GM12878 (cell line): Measurements from ENCODE around the gene TMEM131L. TPM values are rescaled to one million over a fixed set of nuclear protein-coding genes. Genes with fewer than 3 reads are reported as not detected.

Experiments used
- ATAC-seq: fragments of 200-7000 bp; cut with Tn5 transposase; 3 replicates; pipeline ENCODE4 v1.9.1; 2020; ENCODE audit warnings: mild to moderate bottlenecking, moderate library complexity
- BruUV-seq: library from RNA; stranded (reverse); fragments of 400-500 nt; replicated peaks from 2 replicates; lab custom pipeline; 2021; lab: Mats Ljungman, UMichigan
- CTCF ChIA-PET: fragments of 300-600 bp; sonication (Branson Sonifier 250); formaldehyde crosslinking; extraction: SDS; loops from one replicate; lab custom pipeline; 2021; ENCODE audit warnings: inconsistent platforms; lab: Yijun Ruan, JAX
- POLR2A ChIA-PET: fragments of 350-600 bp; formaldehyde crosslinking; extraction: SDS; loops from one replicate; lab custom pipeline; 2021; ENCODE audit warnings: inconsistent platforms; lab: Charles Lee
- RAD21 ChIA-PET: fragments of 300-600 bp; sonication (Branson Sonifier 250); formaldehyde crosslinking; loops from one replicate; lab custom pipeline; 2023; ENCODE audit warnings: antibody characterized with exemption; ENCODE audit not compliant: unreplicated experiment; lab: Charles Lee
- SMC1A ChIA-PET: fragments of 300-600 bp; sonication (Branson Sonifier 250); formaldehyde crosslinking; loops from one replicate; lab custom pipeline; 2023; ENCODE audit not compliant: unreplicated experiment, uncharacterized antibody; lab: Charles Lee
- DNase-seq: peaks from one replicate; pipeline ENCODE4 v3.0.0-alpha.2; 2011; ENCODE audit warnings: low read depth, low spot score
- FAIRE-seq: peaks from 3 replicates; lab custom pipeline; 2011; peaks lifted over from hg19 to GRCh38; lab: Jason Lieb, UNC
- H2AFZ ChIP-seq: 2 replicates; pipeline ENCODE4 v1.6.0; 2011; ENCODE audit warnings: low read depth, low read length, control low read depth; ENCODE audit not compliant: control insufficient read depth
- H3K27ac ChIP-seq: 2 replicates; pipeline ENCODE4 v1.5.1; 2011; ENCODE audit warnings: control low read depth; ENCODE audit not compliant: control insufficient read depth, insufficient read depth
- H3K27me3 ChIP-seq, 2 experiments: replicated peaks in 1 of 2; 2 replicates each; pipeline versions ENCODE4 v1.6.0 to v1.6.1; 2011; ENCODE audit warnings: low read length in 1 of 2; ENCODE audit not compliant: control insufficient read depth in 2 of 2, insufficient read depth in 2 of 2
- H3K36me3 ChIP-seq, 2 experiments: 2 replicates each; pipeline ENCODE4 v1.5.1; 2011; ENCODE audit warnings: low read length in 1 of 2; ENCODE audit not compliant: control insufficient read depth in 2 of 2, insufficient read depth in 2 of 2
- H3K4me1 ChIP-seq: 2 replicates; pipeline ENCODE4 v1.6.1; 2011; ENCODE audit warnings: mild to moderate bottlenecking, low read length, moderate library complexity, mixed read lengths; ENCODE audit not compliant: control insufficient read depth, insufficient read depth
- H3K4me2 ChIP-seq: 2 replicates; pipeline ENCODE4 v1.6.0; 2011; ENCODE audit warnings: control low read depth; ENCODE audit not compliant: control insufficient read depth, insufficient read depth
- H3K4me3 ChIP-seq: fragments of 200-600 bp; sonication (generic); 2 replicates; pipeline ENCODE4 v1.5.1; 2016
- H3K79me2 ChIP-seq: 2 replicates; pipeline ENCODE4 v1.6.0; 2011; ENCODE audit warnings: low read length; ENCODE audit not compliant: control insufficient read depth, insufficient read depth
- H3K9ac ChIP-seq: 2 replicates; pipeline ENCODE4 v1.8.0; 2011; ENCODE audit warnings: low read length, control low read depth, mixed read lengths; ENCODE audit not compliant: control insufficient read depth, insufficient read depth
- H3K9me3 ChIP-seq: replicated peaks from 3 replicates; pipeline ENCODE4 v1.5.1; 2011; ENCODE audit warnings: mild to moderate bottlenecking, low read length; ENCODE audit not compliant: control insufficient read depth, insufficient read depth
- H4K20me1 ChIP-seq: 2 replicates; pipeline ENCODE4 v1.6.0; 2011; ENCODE audit not compliant: control insufficient read depth, insufficient read depth
- ATF3 ChIP-seq: IDR thresholded peaks from 2 replicates; pipeline ENCODE4 v1.6.1; 2011; ENCODE audit warnings: low read depth, mild to moderate bottlenecking, low read length, moderate library complexity, borderline replicate concordance; ENCODE audit errors: extremely low read depth
- CEBPZ ChIP-seq: fragments of 150-350 bp; IDR thresholded peaks from 2 replicates; pipeline ENCODE4 v1.6.1; 2016; ENCODE audit warnings: low read depth, low read length
- EED ChIP-seq: sonication (generic); IDR thresholded peaks from 2 replicates; pipeline ENCODE4 v1.6.1; 2016; ENCODE audit warnings: antibody characterized with exemption, low read depth
- FOXM1 ChIP-seq: IDR thresholded peaks from 2 replicates; pipeline ENCODE4 v1.6.1; 2012; ENCODE audit warnings: low read depth, mild to moderate bottlenecking, inconsistent platforms, low read length, moderate library complexity
- HDAC6 ChIP-seq: fragments of 200-600 bp; sonication (generic); IDR thresholded peaks from one replicate; pipeline ENCODE4 v1.8.0; 2017; ENCODE audit warnings: antibody characterized with exemption; ENCODE audit not compliant: unreplicated experiment
- JUNB ChIP-seq: IDR thresholded peaks from 2 replicates; pipeline ENCODE4 v1.6.1; 2016; ENCODE audit warnings: antibody characterized with exemption, mild to moderate bottlenecking
- MTA2 ChIP-seq: fragments of 450-650 bp; IDR thresholded peaks from 2 replicates; pipeline ENCODE4 v1.6.1; 2016; ENCODE audit warnings: low read depth, mild to moderate bottlenecking, moderate library complexity
- NR2C1 ChIP-seq: fragments of 450-650 bp; IDR thresholded peaks from 2 replicates; pipeline ENCODE4 v1.6.1; 2017; ENCODE audit warnings: antibody characterized with exemption, mild to moderate bottlenecking, moderate library complexity
- SPI1 ChIP-seq: IDR thresholded peaks from 2 replicates; pipeline ENCODE4 v1.6.1; 2011; ENCODE audit warnings: low read depth, mild to moderate bottlenecking, low read length, moderate library complexity, borderline replicate concordance; ENCODE audit not compliant: insufficient read depth
- SREBF1 ChIP-seq: IDR thresholded peaks from 2 replicates; pipeline ENCODE4 v1.6.1; 2012; ENCODE audit warnings: mild to moderate bottlenecking, low read length
- TCF7 ChIP-seq: IDR thresholded peaks from 2 replicates; pipeline ENCODE4 v1.6.1; 2014; ENCODE audit warnings: antibody characterized with exemption, borderline replicate concordance
- ZNF687 ChIP-seq: fragments of 450-650 bp; IDR thresholded peaks from 2 replicates; pipeline ENCODE4 v1.6.1; 2017; ENCODE audit warnings: mild to moderate bottlenecking, moderate library complexity
- WGBS: methylation state at CpG from one replicate; pipeline ENCODE4 v1.1.6; 2016; ENCODE audit warnings: low lambda C conversion rate; ENCODE audit not compliant: insufficient replicate concordance, insufficient coverage; ENCODE audit errors: missing lambda C conversion rate; 5-methylcytosine and 5-hydroxymethylcytosine counted together
- in situ Hi-C: fragments of 300-500 bp; cut with MboI; formaldehyde crosslinking; loops from 9 replicates; pipeline ENCODE4 v1.14.3; 2018; ENCODE audit warnings: mixed read lengths
- intact Hi-C: fragments of 100-400 bp; cut with micrococcal nuclease; formaldehyde crosslinking; loops from one replicate; pipeline ENCODE4 v1.14.2; 2022; ENCODE audit not compliant: unreplicated experiment
- polyA plus RNA-seq, 11 experiments: library from polyadenylated mRNA; depleted of rRNA in 4 of 11; unstranded in 6 of 11; stranded (reverse) in 5 of 11; fragments of >200 nt; fragmentation: Nextera tagmentation in 4 of 11; fragmentation: Illumina TruSeq in 1 of 11; extraction: Ambion mirVana in 4 of 11; extraction: Trizol in 1 of 11; gene quantifications; 1 replicate in 1 of 11; 2 replicates in 10 of 11; pipeline versions ENCODE4 v1.2.1 to v1.2.3, GENCODE V29; 2011 to 2016; ENCODE audit warnings: inconsistent platforms in 2 of 11, missing spikeins in 2 of 11, low read depth in 1 of 11
- total RNA-seq, 4 experiments: library from RNA; depleted of rRNA in 3 of 4; stranded (reverse); fragments of >200 nt in 3 of 4; fragmentation: Illumina TruSeq in 1 of 4; extraction: Trizol in 1 of 4; gene quantifications; 2 replicates each; pipeline versions ENCODE4 v1.2.1 to v1.2.3, GENCODE V29; 2013 to 2021

Gene TMEM131L
- total and polyA plus RNA-seq, 10 of the 15 experiments (the other 5 are each of a cell fraction or from before 2014, with no cell fraction given): 8.5 to 101 (median 74.4) TPM

- TF ChIP-seq MTA2: no peak
- no peak for TF ChIP-seq SPI1
- no peak for TF ChIP-seq JUNB
- TF ChIP-seq EED: no peak
- no peak for TF ChIP-seq SREBF1
- TF ChIP-seq, all 136 proteins: peak for 0
Measured at GRCh38 chr4:153582954-153583702, 117.0 kb downstream of the TMEM131L start (continued).

GRCh38 chr4:153585026-153585425 is 118.9 kb downstream of the TMEM131L start:
- H4K20me1 ChIP-seq: peaks cover 3% of the 10 kb centered on the region; the same call in 1 of the 2 replicates
- H3K27ac ChIP-seq: no peak overlapping the region
- no peak for DNase-seq
- H3K9me3 ChIP-seq: no peaks in the 10 kb centered on the region
- no peak overlapping the region for H3K4me2 ChIP-seq
- ATAC-seq: no peak
- TF ChIP-seq FOXM1 (no peak), NR2C1 (no peak), ZNF687 (no peak), ATF3 (no peak), TCF7 (no peak), CEBPZ (no peak), HDAC6 (no peak)
- POLR2A ChIA-PET: interaction anchor here (1.2 kb wide), 1 partner anchor 15 kb away, joined by 8 read pairs; no protein-coding TSS in a partner anchor
- H3K4me1 ChIP-seq: peaks cover 7% of the 10 kb centered on the region; the same call in 1 of the 2 replicates
- no peak overlapping the region for H2AFZ ChIP-seq
- SMC1A ChIA-PET: interaction anchor here (0.9 to 2.5 kb wide), 12 partner anchors 11 to 238 kb away, joined by 3 to 10 read pairs (median 4); partner anchors contain the start of gene TMEM131L
- no peak for FAIRE-seq
- no TSS peak for BruUV-seq
- H3K36me3 ChIP-seq: peaks cover 9 to 40% of the 10 kb centered on the region in 2 experiments
- in situ Hi-C loops: no loop called here
- WGBS: over 99% methylated on average over 7 of the region's 7 CpGs
- no peak overlapping the region for H3K4me3 ChIP-seq
- intact Hi-C loops: no loop called here
- H3K9ac ChIP-seq: no peak overlapping the region
- RAD21 ChIA-PET: interaction anchor here (0.6 to 1.8 kb wide), 7 partner anchors 11 to 239 kb away, joined by 3 to 4 read pairs (median 3); no protein-coding TSS in a partner anchor
- CTCF ChIA-PET: interaction anchor here (0.9 to 1.9 kb wide), 4 partner anchors 9 to 152 kb away, joined by 3 to 6 read pairs (median 6); no protein-coding TSS in a partner anchor
- peaks cover 4% of the 10 kb centered on the region for H3K79me2 ChIP-seq
- H3K27me3 ChIP-seq: no peaks in the 10 kb centered on the region
